Activated naive CD4-positive, alpha-beta T cell treated with anti-CD3 and anti-CD28 coated beads for 36 hours (primary cell): ENCODE data around the gene AMBRA1. TPM values are rescaled to one million over a fixed set of nuclear protein-coding genes. Genes with fewer than 3 reads are reported as not detected.
A peak's percentile ranks its signal among the peaks of the same experiment; 100 is the strongest.

Experiments
- CTCF ChIA-PET: fragments of 350-600 bp; sonication (Branson Sonifier 250); formaldehyde crosslinking; loops from one replicate; lab custom pipeline; 2021; ENCODE audit warnings: antibody characterized with exemption; lab: Charles Lee
- DNase-seq: peaks from one replicate; pipeline ENCODE4 v3.0.0-alpha.2; 2020
- H3K27ac Mint-ChIP-seq: one replicate; pipeline ENCODE4 v1.8.0; 2021; ENCODE audit warnings: mild to moderate bottlenecking, mixed read lengths
- H3K27me3 Mint-ChIP-seq: one replicate; pipeline ENCODE4 v1.8.0; 2021; ENCODE audit warnings: low read depth, mixed read lengths
- H3K36me3 Mint-ChIP-seq: one replicate; pipeline ENCODE4 v1.8.0; 2021; ENCODE audit warnings: low read depth, mixed read lengths
- H3K4me1 Mint-ChIP-seq: one replicate; pipeline ENCODE4 v1.8.0; 2021; ENCODE audit warnings: low read depth, mixed read lengths
- H3K4me3 Mint-ChIP-seq: one replicate; pipeline ENCODE4 v1.8.0; 2021; ENCODE audit warnings: mild to moderate bottlenecking, moderate library complexity, mixed read lengths
- H3K9me3 Mint-ChIP-seq: one replicate; pipeline ENCODE4 v1.8.0; 2021; ENCODE audit warnings: mixed read lengths
- intact Hi-C: fragments of 100-400 bp; cut with micrococcal nuclease; formaldehyde crosslinking; loops from one replicate; pipeline ENCODE4 v1.15.1; 2023
- total RNA-seq, 2 experiments: library from RNA; stranded (reverse); gene quantifications; one replicate each; pipeline ENCODE4 v1.2.3, GENCODE V29; 2021

The AMBRA1 gene
- total RNA-seq, 2 experiments from 2014 or later, result 19.0 to 23.1 TPM

DNA sequence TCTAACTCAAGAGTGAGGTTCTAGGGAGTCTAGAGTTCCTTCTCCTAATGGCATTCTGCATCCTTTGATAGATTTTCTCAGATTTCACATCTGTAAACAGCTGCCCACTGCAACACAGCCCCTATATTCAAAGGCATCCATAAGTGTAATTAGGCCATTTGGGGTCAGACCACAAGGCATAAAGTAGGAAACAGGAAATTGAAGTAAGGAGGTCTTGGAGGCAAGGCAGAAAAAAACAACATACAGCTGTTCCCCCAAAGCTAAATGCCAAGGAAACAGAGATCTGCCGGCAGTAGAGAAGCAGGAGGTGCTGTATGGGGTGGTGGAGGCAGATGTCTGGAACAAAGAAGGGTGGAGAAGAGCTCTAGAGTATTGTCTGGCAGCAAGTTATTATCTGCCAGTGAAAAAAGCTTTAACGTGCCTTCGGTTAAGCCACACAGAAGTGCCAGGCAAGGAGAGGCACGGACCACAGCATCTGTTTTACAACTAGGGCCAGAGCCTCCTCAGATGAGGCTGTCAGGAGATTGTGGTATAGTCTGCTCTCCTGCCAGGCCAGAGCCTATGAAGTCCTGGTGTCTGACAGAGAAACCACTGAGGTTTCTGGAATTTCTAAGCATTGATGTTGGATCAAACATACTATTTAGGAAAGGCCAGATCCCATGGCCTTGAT is 102.0 kb downstream of the AMBRA1 start:
- no peak overlapping the region for H3K27ac Mint-ChIP-seq
- H3K9me3 Mint-ChIP-seq, result no peaks in the 10 kb centered on the region
- H3K4me3 Mint-ChIP-seq, result no peak overlapping the region
- H3K36me3 Mint-ChIP-seq, result peaks cover 8% of the 10 kb centered on the region
- no peaks in the 10 kb centered on the region for H3K27me3 Mint-ChIP-seq
- CTCF ChIA-PET, result interaction anchor here (1.0 to 2.5 kb wide), 6 partner anchors 16 to 47 kb away, joined by 4 to 16 read pairs (median 9); no protein-coding TSS in a partner anchor
- intact Hi-C loops, result no loop called here
- no peak for DNase-seq
- no peaks in the 10 kb centered on the region for H3K4me1 Mint-ChIP-seq

DNA sequence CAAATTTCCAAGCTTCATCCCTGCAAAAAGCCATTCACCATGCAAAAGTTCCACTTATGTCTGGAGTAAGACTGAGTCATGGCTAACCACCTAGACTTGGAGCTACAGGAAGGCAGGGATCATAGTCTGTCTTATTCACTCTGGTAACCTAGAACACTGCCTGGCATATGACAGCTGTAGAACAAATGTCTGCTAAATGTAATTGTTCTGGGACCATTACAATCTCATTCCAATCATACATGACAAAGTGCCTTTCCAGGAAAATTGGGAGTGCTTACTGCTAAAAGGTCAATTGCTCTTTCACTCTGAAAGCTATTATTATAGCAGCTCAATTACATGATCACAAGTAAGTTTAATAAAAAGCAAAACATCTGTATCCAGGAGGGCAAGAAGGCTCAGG is 103.2 kb downstream of the AMBRA1 start:
- H3K27me3 Mint-ChIP-seq, result no peaks in the 10 kb centered on the region
- intact Hi-C loops, result loop anchor here (1.0 kb wide), 2 partner anchors 39 to 127 kb away; partner anchors contain the start of genes ATG13 and HARBI1
- DNase-seq, result no peak
- H3K36me3 Mint-ChIP-seq, result peaks cover 8% of the 10 kb centered on the region
- CTCF ChIA-PET, result interaction anchor here (0.7 to 2.5 kb wide), 24 partner anchors 9 to 205 kb away, joined by 3 to 22 read pairs (median 4); partner anchors contain the start of genes ATG13 and HARBI1
- H3K27ac Mint-ChIP-seq, result no peak overlapping the region
- H3K4me1 Mint-ChIP-seq, result no peaks in the 10 kb centered on the region
- H3K4me3 Mint-ChIP-seq, result no peak overlapping the region
- H3K9me3 Mint-ChIP-seq, result no peaks in the 10 kb centered on the region

GRCh38 chr11:46489656-46490560 is 103.9 kb downstream of the AMBRA1 start:
- Mint-ChIP-seq H3K27me3 (no peaks in the 10 kb centered on the region), H3K4me3 (no peak overlapping the region), H3K36me3 (peaks cover 8% of the 10 kb centered on the region), H3K4me1 (no peaks in the 10 kb centered on the region), H3K9me3 (no peaks in the 10 kb centered on the region), H3K27ac (no peak overlapping the region)
- intact Hi-C loops, result loop anchor here (1.0 kb wide), 2 partner anchors 39 to 127 kb away; partner anchors contain the start of genes ATG13 and HARBI1
- CTCF ChIA-PET, result interaction anchor here (0.5 to 2.5 kb wide), 29 partner anchors 10 to 206 kb away, joined by 3 to 22 read pairs (median 4); partner anchors contain the start of genes ATG13 and HARBI1
- peak; percentile 45 for DNase-seq

DNA sequence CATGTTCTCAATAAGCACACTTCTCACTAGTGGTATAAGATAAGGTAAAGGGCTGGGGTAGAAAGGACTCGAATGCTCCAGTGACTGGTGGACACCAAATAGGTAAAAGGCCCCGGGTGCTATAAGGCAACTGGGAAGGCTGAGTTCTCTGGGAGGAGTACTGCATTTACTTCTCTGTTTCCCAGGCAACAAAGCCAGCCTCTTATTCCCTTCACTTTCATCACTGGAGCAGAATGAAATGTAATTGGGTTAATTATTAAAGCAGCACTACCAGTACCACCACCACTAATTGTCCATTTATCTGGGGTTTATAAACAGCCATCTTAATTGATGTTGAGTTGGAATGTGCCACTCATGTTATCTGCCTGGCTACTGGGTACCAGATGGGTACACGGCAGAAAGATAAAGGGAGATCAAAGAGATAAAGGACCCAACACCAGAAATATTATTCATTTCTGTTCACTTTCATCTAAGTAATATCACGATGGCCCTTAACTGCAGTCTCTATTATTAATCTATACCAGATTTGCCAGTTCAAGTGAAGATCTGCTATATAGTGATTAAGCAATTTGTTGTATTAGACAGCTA is 107.9 kb downstream of the AMBRA1 start:
- Mint-ChIP-seq H3K36me3 (peaks cover 6% of the 10 kb centered on the region), H3K27me3 (no peaks in the 10 kb centered on the region), H3K27ac (no peak overlapping the region), H3K4me1 (peaks cover 2% of the 10 kb centered on the region), H3K4me3 (no peak overlapping the region), H3K9me3 (no peaks in the 10 kb centered on the region)
- CTCF ChIA-PET, result interaction anchor here (1.0 kb wide), 1 partner anchor 43 kb away, joined by 3 read pairs; no protein-coding TSS in a partner anchor
- no peak for DNase-seq
- intact Hi-C loops, result no loop called here

- Mint-ChIP-seq H3K9me3 (no peaks in the 10 kb centered on the region), H3K36me3 (peaks cover 2% of the 10 kb centered on the region), H3K27me3 (no peaks in the 10 kb centered on the region), H3K27ac (no peak overlapping the region), H3K4me1 (peaks cover 2% of the 10 kb centered on the region), H3K4me3 (no peak overlapping the region)
- no peak for DNase-seq
- CTCF ChIA-PET, result interaction anchor here (1.6 kb wide), 1 partner anchor 45 kb away, joined by 7 read pairs; no protein-coding TSS in a partner anchor
- intact Hi-C loops, result no loop called here
Observed at GRCh38 chr11:46484101-46484500, 109.7 kb downstream of the AMBRA1 start.

- Mint-ChIP-seq H3K4me3 (no peak overlapping the region), H3K27me3 (no peaks in the 10 kb centered on the region), H3K27ac (no peak overlapping the region), H3K4me1 (peaks cover 13% of the 10 kb centered on the region), H3K36me3 (peaks cover 2% of the 10 kb centered on the region), H3K9me3 (no peaks in the 10 kb centered on the region)
- intact Hi-C loops, result no loop called here
- CTCF ChIA-PET, result interaction anchor here (0.7 to 4.5 kb wide), 2 partner anchors 9 to 59 kb away, joined by 4 to 22 read pairs; no protein-coding TSS in a partner anchor
- no peak for DNase-seq
Observed at GRCh38 chr11:46480909-46481308, 112.9 kb downstream of the AMBRA1 start.

- intact Hi-C loops, result no loop called here
- CTCF ChIA-PET, result interaction anchor here (0.7 to 4.5 kb wide), 2 partner anchors 10 to 58 kb away, joined by 4 to 22 read pairs; no protein-coding TSS in a partner anchor
- Mint-ChIP-seq H3K4me3 (no peak overlapping the region), H3K4me1 (peaks cover 19% of the 10 kb centered on the region), H3K27ac (no peak overlapping the region), H3K36me3 (peaks cover 2% of the 10 kb centered on the region), H3K9me3 (no peaks in the 10 kb centered on the region), H3K27me3 (no peaks in the 10 kb centered on the region)
- DNase-seq, result no peak
Observed at GRCh38 chr11:46480166-46480726, 113.6 kb downstream of the AMBRA1 start.

- Mint-ChIP-seq H3K4me3 (no peak overlapping the region), H3K9me3 (no peaks in the 10 kb centered on the region), H3K27ac (no peak overlapping the region), H3K27me3 (no peaks in the 10 kb centered on the region), H3K36me3 (peaks cover 5% of the 10 kb centered on the region), H3K4me1 (peaks cover 24% of the 10 kb centered on the region)
- no peak for DNase-seq
- intact Hi-C loops, result no loop called here
- CTCF ChIA-PET, result interaction anchor here (0.6 to 4.5 kb wide), 2 partner anchors 11 to 41 kb away, joined by 3 to 22 read pairs; no protein-coding TSS in a partner anchor
Observed at GRCh38 chr11:46479601-46480000, 114.2 kb downstream of the AMBRA1 start.

DNA sequence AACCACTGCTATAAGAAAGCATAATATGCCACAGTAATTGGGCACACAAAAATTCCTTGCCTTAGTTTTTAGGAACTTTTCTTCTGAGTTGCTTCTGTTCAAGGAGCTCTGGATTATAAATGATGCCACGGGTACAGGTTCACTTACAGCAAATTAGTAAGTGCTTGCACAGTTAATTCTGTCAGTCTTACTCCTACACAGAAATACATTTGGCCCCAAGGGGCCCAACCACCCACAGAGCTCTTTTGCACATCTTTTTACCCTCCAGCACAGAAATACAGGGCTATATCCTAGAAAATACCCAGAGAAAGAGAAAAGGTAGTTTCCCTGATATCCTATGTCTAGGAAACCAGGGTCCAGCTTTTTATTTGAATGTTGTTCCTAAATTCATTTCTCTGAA is 115.6 kb downstream of the AMBRA1 start:
- intact Hi-C loops, result no loop called here
- H3K4me1 Mint-ChIP-seq, result peaks cover 28% of the 10 kb centered on the region
- H3K4me3 Mint-ChIP-seq, result no peak overlapping the region
- peaks cover 3% of the 10 kb centered on the region for H3K36me3 Mint-ChIP-seq
- H3K27ac Mint-ChIP-seq, result no peak overlapping the region
- DNase-seq, result no peak
- CTCF ChIA-PET, result interaction anchor here (0.6 to 4.5 kb wide), 3 partner anchors 12 to 51 kb away, joined by 3 to 22 read pairs (median 3); no protein-coding TSS in a partner anchor
- H3K9me3 Mint-ChIP-seq, result no peaks in the 10 kb centered on the region
- no peaks in the 10 kb centered on the region for H3K27me3 Mint-ChIP-seq

DNA sequence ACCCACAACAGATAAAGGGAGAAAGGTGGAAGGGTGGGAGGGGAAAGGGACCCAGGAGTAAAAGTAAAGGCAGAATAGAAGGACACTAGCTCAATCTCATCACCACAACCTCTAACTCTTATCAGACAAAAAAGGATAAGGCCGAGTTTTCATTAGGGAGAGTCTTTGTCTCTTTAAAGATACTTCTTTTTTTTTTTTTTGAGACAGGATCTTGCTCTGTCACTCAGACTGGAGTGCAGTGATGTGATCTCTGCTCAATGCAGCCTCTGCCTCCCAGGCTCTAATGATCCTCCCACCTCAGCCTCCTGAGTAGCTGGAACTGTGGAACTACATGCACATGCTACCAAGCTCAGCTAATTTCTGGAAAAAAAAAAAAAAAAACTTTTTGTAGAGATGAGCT is 116.7 kb downstream of the AMBRA1 start:
- Mint-ChIP-seq H3K36me3 (peaks cover 2% of the 10 kb centered on the region), H3K9me3 (no peaks in the 10 kb centered on the region), H3K4me1 (peaks cover 28% of the 10 kb centered on the region), H3K27ac (no peak overlapping the region), H3K4me3 (no peak overlapping the region), H3K27me3 (no peaks in the 10 kb centered on the region)
- intact Hi-C loops, result no loop called here
- CTCF ChIA-PET, result interaction anchor here (0.6 to 4.5 kb wide), 4 partner anchors 10 to 43 kb away, joined by 3 to 22 read pairs (median 8); no protein-coding TSS in a partner anchor
- DNase-seq, result no peak

GRCh38 chr11:46475926-46476545 is 117.8 kb downstream of the AMBRA1 start:
- no peaks in the 10 kb centered on the region for H3K27me3 Mint-ChIP-seq
- intact Hi-C loops, result no loop called here
- no peak overlapping the region for H3K27ac Mint-ChIP-seq
- no peak for DNase-seq
- H3K4me1 Mint-ChIP-seq, result peaks cover 28% of the 10 kb centered on the region
- peaks cover 2% of the 10 kb centered on the region for H3K36me3 Mint-ChIP-seq
- H3K4me3 Mint-ChIP-seq, result no peak overlapping the region
- CTCF ChIA-PET, result interaction anchor here (0.7 to 1.8 kb wide), 3 partner anchors 11 to 245 kb away, joined by 3 to 10 read pairs (median 7); no protein-coding TSS in a partner anchor
- no peaks in the 10 kb centered on the region for H3K9me3 Mint-ChIP-seq
